HG03342 (cell line): Measurements from ENCODE around the gene C19orf25.

Source experiments
- ATAC-seq: cut with Tn5 transposase; IDR thresholded peaks from one replicate; pipeline ENCODE4 v1.9.1; 2021; ENCODE audit warnings: mild to moderate bottlenecking, moderate library complexity; ENCODE audit not compliant: unreplicated experiment

The C19orf25 gene

DNA sequence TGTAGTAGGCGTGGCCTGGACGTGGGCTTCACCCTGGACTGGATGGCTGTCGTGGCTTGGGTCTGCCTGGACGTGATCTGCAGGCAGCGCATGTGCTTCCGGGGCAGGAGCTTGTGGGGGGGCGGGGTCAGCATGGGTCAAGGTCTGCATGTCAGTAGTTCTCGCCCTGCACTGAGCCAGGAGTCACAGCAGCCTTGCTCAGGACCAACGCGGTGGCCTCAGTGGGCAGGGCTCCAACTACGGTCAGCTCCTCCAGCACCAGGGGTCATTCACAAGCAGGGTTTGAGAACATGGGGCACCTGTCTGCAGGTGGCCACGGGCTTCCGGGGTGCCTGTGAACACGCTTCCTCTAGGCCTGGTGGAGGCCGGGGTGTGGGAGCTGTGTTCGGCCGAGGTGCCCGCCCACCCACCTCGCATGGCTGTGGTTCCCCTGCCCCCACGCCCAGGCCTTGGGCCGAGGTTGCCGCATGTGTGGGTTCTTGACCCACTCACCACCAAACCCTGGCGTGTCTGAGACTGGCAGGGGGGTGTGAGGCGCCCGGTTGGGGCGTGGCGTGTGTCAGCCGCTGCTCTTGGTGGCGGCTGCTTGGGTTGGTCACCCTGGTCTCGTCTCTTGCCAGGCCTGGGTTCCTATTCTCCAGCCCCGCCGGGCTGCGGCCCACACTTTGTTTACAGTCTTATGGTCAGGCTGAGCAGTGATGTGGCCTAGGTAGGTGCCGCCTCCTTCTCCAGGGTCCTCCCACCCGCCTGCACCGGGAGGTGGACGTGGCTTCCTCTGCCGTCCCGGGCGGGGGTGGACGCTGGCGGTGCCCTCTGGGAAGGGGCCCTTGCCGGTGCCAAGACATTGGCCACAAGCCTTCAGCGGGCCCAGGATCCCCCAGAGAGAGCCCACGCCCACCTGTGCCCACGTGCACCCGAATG lies 45.6 kb downstream of the C19orf25 start:
- ATAC-seq = no peak

- ATAC-seq = no peak
Measured at GRCh38 chr19:1432507-1432887, 46.5 kb downstream of the C19orf25 start.

GRCh38 chr19:1431759-1432506 lies 47.1 kb downstream of the C19orf25 start:
- no peak for ATAC-seq

GRCh38 chr19:1430246-1430645 lies 48.8 kb downstream of the C19orf25 start:
- ATAC-seq = no peak

DNA sequence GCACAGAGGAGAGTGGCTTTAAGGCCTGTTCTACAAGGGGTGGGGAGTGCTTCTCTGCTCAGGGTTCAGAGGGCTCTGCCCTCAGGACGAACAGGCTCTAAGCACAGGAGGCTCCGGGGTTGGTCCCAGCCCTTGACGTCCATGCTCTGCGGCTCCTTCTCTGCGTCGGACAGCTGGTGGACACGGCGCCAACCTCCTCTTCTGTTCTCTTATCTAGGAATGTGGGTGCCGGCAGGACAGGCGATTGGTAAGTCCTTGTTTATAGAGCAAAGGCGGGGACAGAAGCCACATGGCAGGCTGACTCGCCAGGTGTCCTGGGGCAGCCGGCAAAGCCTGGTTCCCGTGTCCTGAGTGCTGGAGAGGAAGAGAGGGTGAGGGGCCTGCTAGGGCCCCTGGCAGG lies 49.3 kb downstream of the C19orf25 start:
- ATAC-seq = no peak

DNA sequence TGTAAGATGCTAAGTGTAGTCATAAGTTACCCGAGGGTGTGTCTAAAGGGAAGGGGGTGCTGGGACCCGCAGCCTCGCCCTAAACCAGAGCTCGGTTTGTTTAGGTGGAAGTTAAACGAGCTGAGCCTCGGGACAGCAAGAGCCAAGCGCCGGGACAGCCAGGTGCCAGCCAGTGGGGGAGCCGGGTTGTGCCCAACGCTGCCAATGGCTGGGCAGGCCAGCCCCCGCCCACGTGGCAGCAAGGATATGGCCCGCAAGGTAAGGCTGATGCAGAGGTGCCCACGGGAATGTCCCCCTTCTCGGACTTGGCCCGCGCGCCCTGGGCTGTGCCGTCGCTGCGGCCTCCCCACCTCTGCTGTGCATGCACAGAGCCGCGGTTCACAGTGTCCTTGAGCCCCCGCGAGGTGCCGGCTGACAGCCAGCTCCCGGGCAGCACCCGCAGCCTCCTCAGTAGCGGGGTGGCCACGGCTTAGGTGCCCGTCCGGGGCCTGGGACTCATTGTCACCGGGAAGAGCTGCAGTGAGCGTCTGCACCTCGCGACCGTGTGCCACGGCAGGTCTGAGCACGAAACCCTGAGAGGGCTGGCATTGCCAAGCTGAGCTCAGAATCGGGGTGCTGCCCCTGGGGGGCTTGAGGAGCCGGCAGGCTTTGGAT lies 50.1 kb downstream of the C19orf25 start:
- ATAC-seq = no peak

DNA sequence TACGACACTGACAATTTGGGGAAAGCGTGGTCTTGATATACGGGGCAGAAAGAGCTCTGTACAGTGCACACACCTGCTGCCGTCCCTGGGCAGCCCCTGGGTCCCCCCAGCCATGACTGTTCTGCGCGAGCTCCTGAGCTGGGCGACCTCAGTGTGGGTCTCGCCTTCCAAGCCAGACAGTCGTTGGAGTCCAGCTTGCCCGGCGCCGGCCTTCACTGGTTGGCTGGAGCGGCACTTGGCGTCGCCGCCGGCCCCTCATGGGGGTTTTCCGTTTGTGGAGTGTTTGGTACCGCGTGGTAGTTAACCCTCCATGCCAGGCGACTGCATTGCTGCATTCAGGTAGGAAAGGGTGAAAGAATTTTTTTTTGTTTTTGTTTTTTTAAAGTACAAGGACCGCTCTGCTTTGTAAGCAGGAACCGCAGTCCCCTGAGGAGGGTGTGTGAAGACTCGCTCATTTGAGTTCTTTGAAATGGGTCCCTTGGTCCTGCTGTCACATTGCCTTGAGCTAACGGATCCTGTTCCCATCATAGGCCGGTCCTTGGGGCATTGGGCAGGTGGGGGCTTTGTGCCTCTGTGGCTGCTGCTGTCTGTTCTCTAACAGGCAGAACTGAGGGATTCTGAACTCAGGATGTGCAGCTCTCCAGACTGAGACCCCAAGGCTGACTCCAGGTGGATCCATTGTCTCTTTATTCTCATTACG lies 51.6 kb downstream of the C19orf25 start:
- ATAC-seq = no peak

DNA sequence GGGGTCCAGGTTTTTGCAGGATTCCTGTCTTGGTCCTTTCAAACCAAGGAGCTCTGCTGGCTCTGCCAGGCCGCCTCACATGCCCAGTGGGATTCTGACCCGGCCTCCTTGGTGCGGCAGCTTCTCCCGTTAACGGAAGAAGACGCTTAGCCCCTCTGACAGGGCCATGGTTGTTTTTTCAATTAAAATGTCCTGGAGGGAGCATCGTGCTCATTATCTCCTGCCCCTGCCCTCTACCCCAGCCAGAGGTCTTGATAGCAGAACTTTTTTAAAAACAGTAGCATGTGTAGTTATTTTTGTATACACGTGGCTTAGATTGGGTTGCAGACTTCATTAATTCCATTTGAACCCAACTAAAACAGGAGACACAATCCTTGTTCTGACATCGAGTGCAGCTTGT lies 52.3 kb downstream of the C19orf25 start:
- ATAC-seq = no peak

DNA sequence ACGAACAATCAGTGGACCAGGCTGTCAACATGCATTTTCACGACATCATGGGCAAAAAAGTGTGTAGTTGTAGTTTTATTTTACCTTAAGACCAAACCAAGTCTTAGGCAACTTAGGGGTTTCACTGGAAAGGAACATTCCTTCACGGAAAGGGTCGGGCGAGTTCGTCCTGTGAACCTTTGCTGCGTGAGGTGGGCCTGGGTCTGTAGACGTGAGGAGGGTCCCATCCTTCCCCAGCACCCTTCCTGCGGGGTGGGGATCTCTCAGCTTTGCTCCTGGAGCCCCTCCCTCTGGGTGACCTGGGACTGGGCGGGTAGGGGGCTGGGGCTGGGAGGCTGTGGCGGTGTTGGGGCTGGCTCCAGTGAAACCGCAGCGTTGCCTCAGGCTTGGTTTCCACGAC lies 53.1 kb downstream of the C19orf25 start:
- ATAC-seq = no peak

DNA sequence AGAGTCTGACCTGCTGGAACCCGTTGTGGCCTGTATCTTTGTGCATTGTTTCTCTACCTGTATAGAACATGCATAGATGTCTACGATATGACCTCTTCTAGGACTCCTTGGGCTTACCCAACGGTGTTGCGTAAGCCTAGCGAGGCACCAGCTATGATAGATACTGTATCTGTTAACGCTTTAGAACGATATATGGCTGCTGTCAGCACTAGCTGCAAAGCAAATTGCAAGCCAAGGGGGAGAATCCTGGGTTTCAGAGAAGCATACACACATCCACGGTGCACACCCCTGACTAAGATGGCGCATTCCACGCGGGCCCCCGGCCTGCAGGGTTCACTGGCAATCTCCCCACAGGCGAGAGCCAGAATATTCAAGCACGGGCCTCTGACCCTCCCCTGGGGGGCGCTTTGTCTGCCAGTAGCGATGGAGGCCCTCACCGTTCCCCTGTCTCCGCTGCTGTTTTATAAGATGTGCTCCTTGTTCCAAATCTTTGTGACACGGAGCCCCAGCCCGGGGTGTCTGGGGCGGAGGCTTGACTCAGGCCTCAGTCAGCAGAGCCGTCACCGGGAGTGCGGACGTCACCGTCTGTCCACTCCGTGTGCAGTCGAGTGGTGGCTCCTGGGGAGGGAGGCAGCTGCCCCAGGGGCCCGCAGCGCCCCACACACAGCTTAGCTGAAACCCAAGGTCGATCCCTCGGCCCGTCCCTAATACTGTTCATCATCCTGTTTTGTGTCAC lies 53.7 kb downstream of the C19orf25 start:
- no peak for ATAC-seq

- no peak for ATAC-seq
Measured at GRCh38 chr19:1424192-1424955, 54.6 kb downstream of the C19orf25 start.

GRCh38 chr19:1423436-1424191 lies 55.4 kb downstream of the C19orf25 start:
- ATAC-seq = no peak
